Measurements from ENCODE around the gene AIF1.
A peak's percentile ranks its signal among the peaks of the same experiment; 100 is the strongest.

Gene AIF1

DNA sequence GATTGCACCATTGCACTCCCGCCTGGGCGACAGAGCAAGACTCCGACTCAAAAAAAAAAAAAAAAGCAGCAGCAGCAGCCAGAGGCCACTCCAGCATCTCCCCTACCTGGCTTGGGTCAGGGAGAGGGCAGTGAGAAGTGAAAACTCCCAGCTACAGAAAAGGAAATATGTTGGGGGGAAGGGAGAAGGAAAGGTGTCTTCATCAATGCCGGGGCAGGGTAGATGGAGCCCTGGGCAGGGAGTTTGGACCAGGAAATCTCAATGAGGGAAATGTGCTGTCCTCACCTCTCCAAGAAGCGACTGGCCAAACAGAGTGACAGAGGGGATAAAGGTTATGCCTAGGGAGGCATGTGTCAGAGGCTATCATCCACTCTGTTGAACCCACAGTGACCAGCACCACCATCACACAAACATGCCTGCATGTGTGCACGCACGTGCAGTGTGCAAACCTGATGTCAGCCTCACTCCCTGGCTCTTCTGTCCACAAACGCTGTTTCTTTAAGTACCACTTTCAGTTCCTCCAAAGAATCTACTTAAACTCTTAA, 887 bp upstream of the AIF1 start:
- peaks cover 10% of the 10 kb centered on the region; the same call in 1 of the 2 replicates for H3K4me1 ChIP-seq (ENCODE audit: insufficient read depth, low read length)
- H3K27me3 ChIP-seq (ENCODE audit: insufficient read depth, low read length): no peaks in the 10 kb centered on the region
- no peak overlapping the region for H3K4me3 ChIP-seq (ENCODE audit: low read length)
- no peak overlapping the region for H3K9ac ChIP-seq (ENCODE audit: low read depth, low read length)
- H3K9me3 ChIP-seq (ENCODE audit: insufficient read depth, low read depth, low read length): no peaks in the 10 kb centered on the region
- no peaks in the 10 kb centered on the region for H3K36me3 ChIP-seq (ENCODE audit: insufficient read depth, low read depth, low read length)
- no peak overlapping the region for H3K27ac ChIP-seq (ENCODE audit: low read length)

DNA sequence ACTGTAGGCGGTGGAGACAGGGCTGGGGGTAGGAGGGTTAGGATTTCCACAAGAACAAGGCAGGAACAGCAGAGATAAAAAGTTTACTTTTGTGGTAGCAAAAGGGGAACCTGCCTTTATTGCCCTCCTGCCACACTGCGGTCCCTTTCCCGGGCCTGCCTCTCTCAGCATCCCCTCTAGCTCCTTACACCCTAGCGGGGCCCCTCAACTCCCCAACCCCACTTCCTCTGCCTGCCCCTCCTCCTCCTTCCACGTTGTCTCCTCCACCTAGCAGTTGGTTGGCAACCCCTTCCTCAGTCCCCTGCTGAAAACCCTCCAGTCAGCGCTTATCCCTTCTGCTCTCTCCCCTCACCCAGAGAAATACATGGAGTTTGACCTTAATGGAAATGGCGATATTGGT, 714 bp downstream of the AIF1 start:
- Histone ChIP-seq H3K36me3 (ENCODE audit: insufficient read depth, low read depth, low read length) (no peaks in the 10 kb centered on the region), H3K9ac (ENCODE audit: low read depth, low read length) (peak overlapping the region; percentile 49; the same call in 1 of the 2 replicates)

DNA sequence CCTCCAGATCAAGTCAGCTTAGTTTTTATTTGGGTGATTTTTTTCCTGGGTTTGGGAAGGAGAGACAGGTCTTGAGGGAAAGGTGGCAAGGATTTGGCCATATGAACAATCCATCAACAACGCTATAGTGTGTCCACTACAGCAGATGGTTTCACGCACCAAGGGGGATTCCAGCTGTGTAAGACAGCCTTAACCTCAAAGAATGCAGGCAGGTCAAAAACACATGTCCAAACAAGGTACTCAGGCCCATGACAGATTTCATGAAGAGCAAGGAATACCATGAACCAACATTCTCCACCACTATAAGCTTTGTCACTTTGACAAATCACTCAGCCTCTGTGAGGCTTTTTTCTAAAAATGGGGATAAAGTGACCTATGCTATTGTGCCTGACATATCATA, 2.0 kb downstream of the AIF1 start:
- no peak overlapping the region for H3K27ac ChIP-seq (ENCODE audit: low read length)
- H3K4me3 ChIP-seq (ENCODE audit: low read length): no peak overlapping the region
- H3K9ac ChIP-seq (ENCODE audit: low read depth, low read length): no peak overlapping the region

More for the DNA sequence above, 714 bp downstream of the AIF1 start:
- Histone ChIP-seq H3K9me3 (ENCODE audit: insufficient read depth, low read depth, low read length) (no peaks in the 10 kb centered on the region), H3K27ac (ENCODE audit: low read length) (no peak overlapping the region), H3K27me3 (ENCODE audit: insufficient read depth, low read length) (no peaks in the 10 kb centered on the region), H3K4me1 (ENCODE audit: insufficient read depth, low read length) (peaks cover 10% of the 10 kb centered on the region; the same call in 1 of the 2 replicates), H3K4me3 (ENCODE audit: low read length) (peak overlapping the region; percentile 25; the same call in 1 of the 2 replicates)

DNA sequence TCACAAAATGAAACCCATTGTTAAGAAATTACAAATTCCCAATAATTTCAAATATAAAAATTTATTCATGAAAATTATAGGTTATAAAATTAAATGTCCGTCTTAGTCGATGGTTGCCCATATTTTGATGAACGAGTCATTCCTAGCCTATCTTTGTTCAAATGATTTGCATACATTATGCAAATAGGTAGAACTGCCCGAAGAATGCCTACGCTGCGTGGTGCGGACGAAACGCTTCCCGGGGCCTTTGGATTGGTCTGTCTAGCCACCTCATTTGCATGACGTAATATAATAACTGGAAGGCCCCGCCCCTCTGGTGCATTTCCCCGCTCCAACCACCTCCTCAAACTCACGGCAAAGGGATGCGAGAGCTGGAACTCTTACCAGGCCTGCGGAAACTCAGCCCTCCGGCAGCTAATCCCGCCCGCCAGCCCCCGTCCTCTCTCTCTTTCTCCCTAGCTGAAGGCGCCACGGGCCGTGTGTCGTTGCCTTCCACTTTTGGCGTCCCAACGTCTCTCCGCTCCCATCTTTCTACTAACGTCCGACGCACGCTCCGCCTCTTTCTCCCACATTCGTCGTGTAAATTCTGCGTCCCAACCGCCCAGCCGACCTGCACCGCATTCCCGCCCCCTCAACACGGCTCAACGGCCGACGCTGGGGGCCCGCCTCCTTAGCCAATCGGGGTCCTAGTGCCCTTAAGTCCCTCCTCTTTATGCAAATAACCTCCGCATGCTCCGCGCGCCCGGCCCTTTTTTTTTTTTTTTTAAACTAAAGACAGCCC, 5.0 kb downstream of the AIF1 start:
- H3K27me3 ChIP-seq (ENCODE audit: insufficient read depth, low read length): no peaks in the 10 kb centered on the region
- peak overlapping the region; percentile 98 for H3K9ac ChIP-seq (ENCODE audit: low read depth, low read length)
- H3K27ac ChIP-seq (ENCODE audit: low read length): peak overlapping the region; percentile 97
- peak overlapping the region; percentile 86 for H3K4me3 ChIP-seq (ENCODE audit: low read length)
- H3K4me1 ChIP-seq (ENCODE audit: insufficient read depth, low read length): peaks cover 17% of the 10 kb centered on the region; the same call in 1 of the 2 replicates
- H3K9me3 ChIP-seq (ENCODE audit: insufficient read depth, low read depth, low read length): no peaks in the 10 kb centered on the region
- H3K36me3 ChIP-seq (ENCODE audit: insufficient read depth, low read depth, low read length): peaks cover 35% of the 10 kb centered on the region

More for the DNA sequence above, 2.0 kb downstream of the AIF1 start:
- no peaks in the 10 kb centered on the region for H3K9me3 ChIP-seq (ENCODE audit: insufficient read depth, low read depth, low read length)
- peaks cover 6% of the 10 kb centered on the region for H3K36me3 ChIP-seq (ENCODE audit: insufficient read depth, low read depth, low read length)
- H3K27me3 ChIP-seq (ENCODE audit: insufficient read depth, low read length): no peaks in the 10 kb centered on the region
- peaks cover 13% of the 10 kb centered on the region; the same call in 1 of the 2 replicates for H3K4me1 ChIP-seq (ENCODE audit: insufficient read depth, low read length)

DNA sequence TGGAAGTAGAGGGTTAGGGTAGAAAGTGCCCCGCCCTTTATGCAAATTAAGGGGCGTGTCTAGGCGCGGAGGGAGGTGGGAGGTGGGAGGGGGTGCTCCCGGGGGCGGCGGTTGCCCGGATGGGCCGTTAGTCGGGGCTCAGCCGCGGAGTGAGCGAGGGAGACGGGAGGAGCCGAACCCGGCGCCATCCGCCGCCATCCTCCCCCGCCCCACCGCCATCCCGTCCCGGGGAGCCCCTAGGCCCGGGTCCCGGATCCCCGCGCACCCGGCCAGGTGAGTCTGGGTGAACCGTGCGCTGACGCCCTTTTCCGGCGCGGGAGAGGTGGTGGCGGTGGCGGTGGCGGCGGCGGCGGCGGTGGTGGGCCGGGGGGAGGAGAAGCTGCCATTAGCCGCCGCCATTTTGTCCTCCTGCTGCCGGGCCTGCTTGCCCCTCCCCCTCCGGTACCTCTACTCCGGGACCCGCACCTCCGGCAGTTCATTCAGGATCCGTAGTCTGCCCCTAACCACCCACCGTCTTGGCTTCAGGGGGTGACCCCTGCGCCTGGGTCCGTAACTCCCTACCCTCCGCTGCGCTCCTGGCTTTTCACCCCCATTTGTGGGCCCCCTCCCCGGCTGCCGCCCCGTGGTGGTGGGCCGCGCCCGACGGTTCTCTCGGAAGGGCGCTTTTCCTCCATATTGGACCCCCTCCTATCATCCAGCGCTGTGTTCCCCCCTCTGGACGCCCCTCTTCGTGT, 5.7 kb downstream of the AIF1 start, which contains the start of gene PRRC2A:
TSS of gene PRRC2A (plus strand) at position 130 of the 734 bp plus-strand sequence. CDS start 2,075 bp downstream, outside the sequence.
- Histone ChIP-seq H3K27ac (ENCODE audit: low read length) (peak within 1 kb of the TSS; percentile 97), H3K27me3 (ENCODE audit: insufficient read depth, low read length) (no peaks in the 10 kb centered on the region), H3K36me3 (ENCODE audit: insufficient read depth, low read depth, low read length) (peaks cover 43% of the 10 kb centered on the region)

DNA sequence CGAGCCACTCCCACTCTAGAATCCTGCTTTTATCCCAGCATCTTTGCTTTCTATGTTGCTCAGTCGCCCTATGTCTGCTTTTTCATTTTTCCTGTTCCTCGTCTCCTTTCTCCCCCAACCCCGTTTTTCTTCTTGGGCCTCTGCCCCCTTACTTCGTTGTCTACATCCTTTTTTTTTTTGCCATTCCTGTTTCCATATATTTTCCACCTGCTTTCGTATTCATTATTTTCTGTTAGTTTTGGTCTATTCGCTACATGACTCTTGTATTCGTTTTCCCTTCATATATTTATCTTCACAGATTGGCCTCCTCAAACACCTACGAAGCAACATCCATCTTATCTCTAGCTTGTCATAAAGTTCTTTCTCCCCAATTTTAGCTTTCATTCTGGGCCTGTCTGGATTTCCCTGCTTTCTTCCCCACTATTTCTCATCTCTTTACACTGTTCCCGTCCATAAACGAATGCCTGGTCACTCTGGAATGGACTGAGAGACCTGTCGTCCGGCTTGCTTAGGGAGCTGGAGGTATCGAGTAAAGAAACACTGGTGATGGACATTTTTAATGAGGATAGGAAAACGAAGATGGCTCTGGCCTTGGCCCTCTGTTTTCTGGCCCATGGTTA, 6.4 kb downstream of the AIF1 start:
- no peaks in the 10 kb centered on the region for H3K9me3 ChIP-seq (ENCODE audit: insufficient read depth, low read depth, low read length)
- peaks cover 50% of the 10 kb centered on the region for H3K36me3 ChIP-seq (ENCODE audit: insufficient read depth, low read depth, low read length)
- H3K4me3 ChIP-seq (ENCODE audit: low read length): peak overlapping the region; percentile 84
- peaks cover 10% of the 10 kb centered on the region; the same call in 1 of the 2 replicates for H3K4me1 ChIP-seq (ENCODE audit: insufficient read depth, low read length)
- no peaks in the 10 kb centered on the region for H3K27me3 ChIP-seq (ENCODE audit: insufficient read depth, low read length)
- peak overlapping the region; percentile 24 for H3K27ac ChIP-seq (ENCODE audit: low read length)
- peak overlapping the region; percentile 91 for H3K9ac ChIP-seq (ENCODE audit: low read depth, low read length)

More for the DNA sequence above, 5.7 kb downstream of the AIF1 start, which contains the start of gene PRRC2A:
- H3K4me1 ChIP-seq (ENCODE audit: insufficient read depth, low read length): peaks cover 10% of the 10 kb centered on the region; the same call in 1 of the 2 replicates
- peak within 1 kb of the TSS; percentile 86 for H3K4me3 ChIP-seq (ENCODE audit: low read length)
- H3K9me3 ChIP-seq (ENCODE audit: insufficient read depth, low read depth, low read length): no peaks in the 10 kb centered on the region
- peak within 1 kb of the TSS; percentile 98 for H3K9ac ChIP-seq (ENCODE audit: low read depth, low read length)

DNA sequence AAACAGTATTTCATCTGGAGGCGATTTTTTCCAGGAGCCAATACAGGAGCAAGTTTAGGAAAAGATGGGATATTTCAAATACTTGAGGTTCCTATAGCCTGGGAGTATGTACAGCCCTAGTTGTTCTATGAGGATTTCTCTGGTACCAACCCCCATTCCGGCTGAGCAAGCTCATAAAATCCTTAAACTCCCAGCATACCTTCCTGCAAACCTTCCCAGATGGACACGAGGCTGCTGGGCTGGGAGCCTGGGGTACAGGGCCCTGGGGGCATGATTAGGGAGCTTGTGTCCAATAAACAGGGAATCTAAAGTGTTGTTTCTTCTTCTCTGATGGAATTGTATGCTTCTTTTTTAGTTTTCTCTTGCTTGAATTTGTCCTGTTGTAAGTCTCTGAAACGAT, 7.0 kb downstream of the AIF1 start:
- peaks cover 55% of the 10 kb centered on the region for H3K36me3 ChIP-seq (ENCODE audit: insufficient read depth, low read depth, low read length)
- no peak overlapping the region for H3K27ac ChIP-seq (ENCODE audit: low read length)
- H3K4me3 ChIP-seq (ENCODE audit: low read length): peak overlapping the region; percentile 84
- no peaks in the 10 kb centered on the region for H3K9me3 ChIP-seq (ENCODE audit: insufficient read depth, low read depth, low read length)
- peak overlapping the region; percentile 91; the same call in 1 of the 2 replicates for H3K9ac ChIP-seq (ENCODE audit: low read depth, low read length)
- no peaks in the 10 kb centered on the region for H3K27me3 ChIP-seq (ENCODE audit: insufficient read depth, low read length)
- H3K4me1 ChIP-seq (ENCODE audit: insufficient read depth, low read length): peaks cover 10% of the 10 kb centered on the region; the same call in 1 of the 2 replicates

DNA sequence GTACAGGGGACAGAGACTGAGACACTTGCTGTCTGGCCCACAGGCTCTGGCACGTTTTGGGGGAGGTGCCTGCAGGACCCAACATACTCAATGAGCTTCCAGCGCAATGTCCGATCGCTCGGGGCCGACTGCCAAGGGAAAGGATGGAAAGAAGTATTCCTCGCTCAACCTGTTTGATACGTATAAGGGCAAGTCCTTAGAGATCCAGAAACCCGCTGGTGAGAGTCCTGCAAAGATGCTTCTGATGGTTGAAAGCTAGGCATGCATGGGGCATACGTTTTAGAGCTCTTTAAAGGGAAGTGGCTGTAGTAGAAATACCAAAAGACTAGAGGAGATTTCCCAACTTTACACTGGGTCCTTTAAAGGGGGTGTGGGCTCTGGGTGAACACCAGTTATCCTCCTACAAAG, 7.7 kb downstream of the AIF1 start:
- H3K9ac ChIP-seq (ENCODE audit: low read depth, low read length): peak overlapping the region; percentile 91; the same call in 1 of the 2 replicates
- H3K9me3 ChIP-seq (ENCODE audit: insufficient read depth, low read depth, low read length): no peaks in the 10 kb centered on the region
- H3K27me3 ChIP-seq (ENCODE audit: insufficient read depth, low read length): no peaks in the 10 kb centered on the region
- H3K4me3 ChIP-seq (ENCODE audit: low read length): peak overlapping the region; percentile 84
- peaks cover 10% of the 10 kb centered on the region; the same call in 1 of the 2 replicates for H3K4me1 ChIP-seq (ENCODE audit: insufficient read depth, low read length)
- no peak overlapping the region for H3K27ac ChIP-seq (ENCODE audit: low read length)
- H3K36me3 ChIP-seq (ENCODE audit: insufficient read depth, low read depth, low read length): peaks cover 62% of the 10 kb centered on the region

DNA sequence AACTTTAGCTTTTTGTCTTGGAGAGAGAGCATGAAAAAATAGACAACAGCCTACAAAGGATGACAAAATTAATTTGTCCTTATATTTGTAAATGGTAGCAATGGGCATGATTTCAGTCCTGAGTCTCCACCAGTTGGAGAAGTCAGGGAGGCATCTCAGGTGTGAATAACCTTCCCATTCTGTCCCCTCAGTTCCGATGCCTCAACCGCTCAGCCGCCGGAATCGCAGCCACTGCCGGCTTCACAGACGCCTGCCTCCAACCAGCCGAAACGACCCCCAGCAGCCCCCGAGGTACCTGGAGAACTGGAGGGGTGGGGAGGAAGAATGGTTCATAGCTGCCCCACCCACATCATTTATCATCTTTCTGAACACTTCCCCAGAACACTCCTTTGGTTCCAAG, 9.0 kb downstream of the AIF1 start:
- H3K27me3 ChIP-seq (ENCODE audit: insufficient read depth, low read length): no peaks in the 10 kb centered on the region
- H3K27ac ChIP-seq (ENCODE audit: low read length): no peak overlapping the region
- H3K9me3 ChIP-seq (ENCODE audit: insufficient read depth, low read depth, low read length): no peaks in the 10 kb centered on the region
- peaks cover 10% of the 10 kb centered on the region; the same call in 1 of the 2 replicates for H3K4me1 ChIP-seq (ENCODE audit: insufficient read depth, low read length)
- H3K9ac ChIP-seq (ENCODE audit: low read depth, low read length): no peak overlapping the region
- H3K36me3 ChIP-seq (ENCODE audit: insufficient read depth, low read depth, low read length): peaks cover 76% of the 10 kb centered on the region
- H3K4me3 ChIP-seq (ENCODE audit: low read length): no peak overlapping the region

DNA sequence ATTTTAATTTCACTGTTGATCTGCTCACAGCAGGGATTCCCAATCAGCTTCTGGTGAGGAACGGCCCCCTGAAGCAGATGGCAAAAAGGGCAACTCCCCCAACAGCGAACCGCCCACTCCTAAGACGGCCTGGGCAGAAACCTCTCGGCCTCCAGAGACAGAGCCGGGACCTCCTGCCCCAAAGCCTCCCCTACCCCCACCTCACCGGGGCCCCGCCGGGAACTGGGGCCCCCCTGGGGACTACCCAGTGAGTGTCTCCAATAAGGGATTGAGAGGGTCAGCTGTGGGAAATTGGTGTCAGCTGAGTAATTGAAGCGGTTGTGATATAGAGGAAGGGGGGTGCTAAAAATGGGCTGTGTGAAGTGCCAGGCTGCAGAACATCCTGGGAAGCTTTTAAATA, 11.9 kb downstream of the AIF1 start:
- Histone ChIP-seq H3K36me3 (ENCODE audit: insufficient read depth, low read depth, low read length) (peaks cover 100% of the 10 kb centered on the region), H3K9me3 (ENCODE audit: insufficient read depth, low read depth, low read length) (no peaks in the 10 kb centered on the region), H3K9ac (ENCODE audit: low read depth, low read length) (no peak overlapping the region), H3K27ac (ENCODE audit: low read length) (no peak overlapping the region), H3K4me3 (ENCODE audit: low read length) (no peak overlapping the region), H3K4me1 (ENCODE audit: insufficient read depth, low read length) (peaks cover 7% of the 10 kb centered on the region; the same call in 1 of the 2 replicates), H3K27me3 (ENCODE audit: insufficient read depth, low read length) (no peaks in the 10 kb centered on the region)

All from iPS-20b (cell line).